ENCODE measurements around the gene C13orf46.

Gene C13orf46

DNA sequence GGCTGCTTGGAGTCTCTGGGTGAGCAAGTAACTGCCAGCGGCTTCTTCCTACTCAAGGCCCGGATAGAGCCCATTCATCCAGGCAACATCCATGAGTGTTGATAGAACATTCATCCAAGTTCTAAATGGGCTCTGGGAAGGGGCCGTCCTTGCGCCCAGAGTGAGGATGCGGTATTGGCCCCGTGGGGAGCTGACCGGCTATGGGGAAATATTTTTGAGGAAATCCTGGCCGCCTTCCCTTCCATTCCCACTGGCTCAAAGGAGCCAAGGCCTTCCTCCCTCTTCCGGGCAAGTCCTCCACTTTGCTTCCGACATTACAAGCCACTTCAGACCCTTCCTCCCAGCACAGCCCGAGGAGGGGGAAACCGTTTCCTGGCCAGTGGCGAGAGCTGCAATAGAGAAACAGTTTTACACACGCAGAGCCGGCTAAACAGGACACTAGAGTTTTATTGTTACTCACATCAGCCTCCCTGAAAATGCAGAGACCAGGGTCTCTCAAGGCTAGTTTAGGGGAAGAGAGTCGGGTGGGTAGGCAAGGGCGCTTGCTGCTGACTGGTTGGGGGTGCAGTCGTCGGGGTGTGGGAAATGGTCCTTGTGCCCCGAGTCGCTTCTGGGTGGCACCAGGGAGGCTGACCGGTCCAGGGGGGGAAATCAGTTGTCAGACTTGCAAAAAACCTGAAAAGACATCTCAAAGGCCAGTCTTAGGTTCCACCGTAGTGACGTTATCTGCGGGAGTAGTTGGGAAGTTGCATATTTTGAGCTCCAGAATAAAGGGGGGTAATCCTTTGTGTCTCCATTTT lies 37.5 kb downstream of the C13orf46 start:
- DNase-seq: no peak

DNA sequence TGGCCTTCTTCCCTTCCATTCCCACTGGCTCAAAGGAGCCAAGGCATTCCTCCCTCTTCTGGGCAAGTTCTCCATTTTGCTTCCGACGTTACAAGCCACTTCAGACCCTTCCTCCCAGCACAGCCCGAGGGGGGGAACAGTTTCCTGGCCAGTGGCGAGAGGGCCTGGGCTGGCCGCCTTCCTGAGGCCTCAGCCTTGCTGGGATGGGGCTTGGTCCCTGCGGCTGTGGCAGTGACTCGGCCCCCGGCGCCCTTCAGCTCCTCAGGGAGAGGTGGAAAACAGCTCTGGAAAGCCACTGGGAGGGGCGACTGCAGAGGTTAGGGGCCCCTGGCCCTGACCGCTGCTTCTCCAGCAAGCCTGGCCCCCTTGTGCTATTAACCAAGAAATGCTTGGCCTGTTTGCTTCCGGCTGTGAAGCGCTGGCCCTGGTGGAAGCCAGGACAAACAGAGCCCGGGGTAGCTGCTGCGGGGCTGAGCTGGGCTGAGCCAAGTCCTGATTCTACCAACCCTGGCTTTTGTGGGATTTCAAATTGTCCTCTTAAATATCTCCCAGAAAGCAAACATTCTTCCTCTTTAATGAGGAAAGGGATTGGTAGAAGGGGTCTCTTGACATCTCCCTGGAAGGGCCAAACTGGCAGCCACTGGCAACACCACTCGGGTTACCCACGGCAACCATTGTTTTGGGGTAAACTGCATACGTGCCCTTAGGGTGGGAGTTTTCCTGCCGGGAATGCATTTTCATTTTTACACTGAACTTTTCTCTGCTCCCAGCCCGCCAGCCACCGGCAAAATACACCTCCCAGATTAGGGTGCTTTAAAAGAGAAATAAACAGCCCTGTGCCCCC lies 38.7 kb downstream of the C13orf46 start:
- no peak for DNase-seq

DNA sequence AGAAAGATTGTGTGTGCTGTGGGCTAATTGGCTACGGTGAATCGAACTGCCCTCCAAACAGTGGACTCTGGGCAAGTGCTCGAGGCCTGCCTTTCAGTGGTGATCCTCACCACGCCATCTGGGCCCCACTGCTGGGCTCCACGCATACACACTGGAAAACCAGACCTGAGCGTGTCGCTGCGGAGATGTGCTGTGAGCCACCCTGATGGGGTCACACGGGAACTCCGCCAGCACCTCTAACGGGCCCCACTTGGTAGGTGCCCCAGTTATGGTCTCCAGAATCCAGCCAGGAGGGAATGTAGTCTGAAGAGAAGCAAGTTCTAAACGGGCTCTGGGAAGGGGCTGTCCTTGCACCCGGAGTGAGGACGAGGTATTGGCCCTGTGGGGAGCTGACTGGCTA lies 39.3 kb downstream of the C13orf46 start:
- DNase-seq: no peak

DNA sequence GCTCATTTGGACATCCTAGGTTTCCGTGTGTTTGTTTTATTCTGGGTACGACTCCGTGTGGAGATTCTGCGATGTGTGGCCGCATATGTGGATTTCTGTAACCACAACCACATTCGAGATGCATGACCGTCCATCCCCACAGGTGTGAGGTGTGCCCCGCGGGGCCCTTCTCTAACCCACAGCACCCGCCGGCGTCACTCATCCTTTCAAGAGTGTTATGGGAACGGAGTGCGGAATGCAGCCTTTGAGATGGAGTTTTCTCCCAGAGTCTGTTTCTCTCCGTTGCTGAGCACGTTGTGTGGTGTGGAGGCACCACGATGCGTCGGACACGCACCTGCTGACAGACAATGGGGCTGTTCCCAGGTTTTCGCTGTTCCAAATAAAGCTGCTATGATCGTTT lies 40.0 kb downstream of the C13orf46 start:
- DNase-seq: no peak

DNA sequence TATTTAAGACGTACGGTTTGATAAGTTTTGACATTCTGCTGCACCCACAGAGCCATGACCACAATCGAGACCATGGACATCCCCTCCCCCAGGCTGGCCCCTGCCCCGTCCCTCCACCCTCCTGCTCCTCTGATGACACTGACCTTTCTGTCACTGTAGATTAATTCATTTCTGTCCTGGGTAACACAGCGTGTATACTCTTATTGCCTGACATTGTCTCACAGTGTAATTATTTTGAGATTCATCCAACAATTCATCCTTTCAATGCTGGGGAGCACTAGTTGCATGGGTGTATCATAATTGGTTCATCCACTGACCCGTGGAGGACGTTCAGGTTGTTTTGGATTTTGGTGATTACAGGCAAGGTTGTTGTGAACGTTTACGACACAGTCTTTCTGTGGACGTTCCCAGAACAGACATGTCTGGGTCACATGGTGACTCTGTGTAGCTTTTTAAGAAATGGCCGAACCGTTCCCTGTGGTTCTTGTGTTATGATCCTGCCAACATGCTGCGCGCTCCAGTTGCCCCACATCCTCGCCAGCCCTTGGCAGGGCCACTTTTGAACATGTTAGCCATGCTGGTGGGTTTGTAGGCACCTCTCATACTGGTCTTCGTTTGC lies 41.9 kb downstream of the C13orf46 start:
- DNase-seq: no peak

DNA sequence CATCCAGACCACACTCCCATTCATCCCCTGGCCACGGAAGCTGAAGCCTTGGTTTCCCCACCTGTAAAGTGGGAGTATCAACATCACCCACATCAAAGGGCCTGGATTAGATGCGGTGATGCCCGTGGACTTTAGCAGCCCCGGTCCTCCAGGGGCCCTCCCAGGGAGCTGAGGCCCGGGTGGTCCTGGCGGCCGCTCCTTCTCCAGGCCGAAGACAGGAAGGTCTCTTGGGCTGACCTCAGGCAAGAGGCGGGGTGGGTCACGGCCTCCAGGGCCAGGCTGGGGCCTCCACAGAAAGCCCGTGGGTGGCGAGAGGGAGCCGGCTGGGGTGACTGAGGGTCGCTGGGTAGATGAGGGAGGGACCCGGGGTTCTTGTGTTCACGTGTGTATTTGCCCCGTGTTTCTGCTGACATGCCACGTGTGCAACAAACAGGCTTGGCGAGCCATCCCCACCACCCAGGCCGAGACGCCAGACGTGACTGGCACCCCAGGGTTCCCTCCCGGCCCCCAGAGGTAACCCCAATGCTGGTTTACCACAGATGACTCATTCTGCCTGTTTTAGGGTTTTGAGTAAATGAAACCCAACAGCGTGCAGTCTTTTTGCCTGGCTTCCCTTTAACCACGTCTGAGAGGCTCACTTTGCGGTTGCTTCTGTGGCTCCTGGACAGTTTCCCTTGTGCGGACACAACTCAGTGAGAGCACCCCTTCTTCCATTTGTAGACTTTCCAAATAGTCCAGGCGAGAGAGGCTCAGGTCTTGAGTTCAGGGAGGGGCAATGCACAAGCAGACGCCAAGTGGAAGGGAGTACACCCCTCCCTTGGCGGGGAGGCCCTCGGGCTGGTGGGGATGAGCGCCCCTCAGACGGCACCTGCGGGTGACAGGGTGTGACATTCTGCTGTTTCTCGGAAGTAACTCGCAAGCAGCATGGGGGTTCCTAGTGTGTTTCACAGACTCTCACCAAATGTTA lies 42.9 kb downstream of the C13orf46 start:
- DNase-seq: peak; percentile 38

DNA sequence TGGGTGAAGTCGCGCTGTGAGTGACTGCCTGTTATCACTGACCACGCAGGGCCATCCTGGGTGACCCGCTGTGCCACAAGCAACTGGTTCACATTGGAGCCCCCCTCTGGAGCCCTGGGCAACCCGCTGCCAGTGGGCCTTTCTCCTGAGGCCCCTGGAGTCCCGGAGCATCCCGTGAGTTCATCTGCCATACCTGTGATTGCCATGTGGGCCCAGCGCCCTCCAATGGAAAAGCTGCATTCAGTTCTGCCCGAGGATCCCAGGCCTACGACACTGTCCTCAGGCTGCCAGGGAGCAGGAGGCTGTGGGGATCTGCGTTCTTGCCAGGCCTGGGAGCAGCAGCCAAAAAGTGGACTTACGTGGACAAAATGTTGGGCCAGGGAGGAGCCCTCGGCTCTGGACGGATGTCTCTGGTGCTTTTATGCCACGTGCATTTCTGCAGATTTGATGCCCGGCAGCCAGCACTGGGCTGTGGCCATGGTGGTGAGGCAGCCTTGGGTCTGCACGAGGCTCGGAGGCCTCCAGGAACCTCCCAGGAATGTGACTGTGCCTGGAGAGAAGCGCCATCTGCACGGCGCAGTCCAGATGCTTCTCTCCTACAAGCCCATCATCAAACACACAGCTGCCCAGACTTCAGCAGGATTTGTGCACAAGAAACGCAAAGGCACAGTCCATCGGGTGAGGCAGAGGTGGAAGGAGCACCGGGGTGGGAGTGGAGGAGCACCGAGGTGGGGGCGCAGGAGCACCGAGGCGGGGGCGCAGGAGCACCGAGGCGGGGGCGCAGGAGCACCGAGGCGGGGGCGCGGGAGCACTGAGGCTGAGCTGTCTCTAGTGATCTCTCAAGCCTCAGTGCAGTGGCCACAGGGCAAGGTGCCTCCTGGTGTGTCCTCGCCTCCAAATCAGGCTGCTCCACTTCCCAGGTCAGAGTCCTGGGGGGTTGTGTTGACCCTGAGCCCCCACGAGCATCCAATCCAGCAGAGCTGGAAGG lies 44.0 kb downstream of the C13orf46 start:
- DNase-seq: no peak

DNA sequence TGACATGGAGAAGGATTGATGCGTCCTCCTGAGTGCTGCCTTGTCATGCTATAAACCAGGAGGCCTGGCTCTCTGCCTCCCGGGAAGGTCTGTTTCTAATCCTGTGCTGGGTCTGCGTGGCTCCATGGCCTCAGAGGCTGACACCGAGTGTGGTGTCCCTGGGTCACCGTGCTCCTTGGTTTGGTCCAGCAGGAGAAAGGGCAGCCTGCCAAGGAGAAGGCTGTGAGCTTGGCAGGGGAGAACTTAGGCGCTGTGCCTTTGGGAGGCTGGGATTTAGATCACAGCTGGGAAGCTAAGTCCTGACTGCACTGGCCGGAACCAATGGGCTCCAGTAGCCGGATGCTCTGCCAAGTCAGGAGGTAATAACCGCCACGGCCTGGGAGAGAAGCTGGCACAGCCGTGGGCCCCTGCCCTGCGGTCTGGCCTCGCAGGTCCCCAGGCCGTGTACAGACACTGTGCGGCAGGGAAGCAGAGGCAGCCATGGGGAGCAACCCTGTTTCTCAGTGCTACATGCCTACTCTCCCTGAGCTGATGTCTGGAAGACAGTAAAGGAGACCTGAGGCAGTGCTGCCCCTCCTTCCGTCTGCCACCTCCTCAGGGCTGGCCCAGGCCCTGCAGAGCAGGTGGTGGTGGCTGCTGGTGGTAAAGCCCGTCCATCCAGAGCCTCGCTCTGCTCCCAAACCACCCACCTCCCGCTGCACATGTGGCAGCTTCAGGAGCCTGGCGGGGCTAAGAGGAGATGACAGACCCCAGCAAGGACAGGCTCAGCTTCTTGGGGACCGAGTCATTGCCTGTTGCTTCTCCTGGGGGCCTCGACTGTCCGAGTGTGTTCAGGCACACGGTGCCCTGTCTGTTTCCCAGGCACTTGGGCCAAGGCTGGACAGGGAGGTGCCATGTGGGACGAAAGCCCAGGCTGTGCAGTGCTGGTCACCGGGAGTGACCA lies 44.9 kb downstream of the C13orf46 start:
- no peak for DNase-seq

DNA sequence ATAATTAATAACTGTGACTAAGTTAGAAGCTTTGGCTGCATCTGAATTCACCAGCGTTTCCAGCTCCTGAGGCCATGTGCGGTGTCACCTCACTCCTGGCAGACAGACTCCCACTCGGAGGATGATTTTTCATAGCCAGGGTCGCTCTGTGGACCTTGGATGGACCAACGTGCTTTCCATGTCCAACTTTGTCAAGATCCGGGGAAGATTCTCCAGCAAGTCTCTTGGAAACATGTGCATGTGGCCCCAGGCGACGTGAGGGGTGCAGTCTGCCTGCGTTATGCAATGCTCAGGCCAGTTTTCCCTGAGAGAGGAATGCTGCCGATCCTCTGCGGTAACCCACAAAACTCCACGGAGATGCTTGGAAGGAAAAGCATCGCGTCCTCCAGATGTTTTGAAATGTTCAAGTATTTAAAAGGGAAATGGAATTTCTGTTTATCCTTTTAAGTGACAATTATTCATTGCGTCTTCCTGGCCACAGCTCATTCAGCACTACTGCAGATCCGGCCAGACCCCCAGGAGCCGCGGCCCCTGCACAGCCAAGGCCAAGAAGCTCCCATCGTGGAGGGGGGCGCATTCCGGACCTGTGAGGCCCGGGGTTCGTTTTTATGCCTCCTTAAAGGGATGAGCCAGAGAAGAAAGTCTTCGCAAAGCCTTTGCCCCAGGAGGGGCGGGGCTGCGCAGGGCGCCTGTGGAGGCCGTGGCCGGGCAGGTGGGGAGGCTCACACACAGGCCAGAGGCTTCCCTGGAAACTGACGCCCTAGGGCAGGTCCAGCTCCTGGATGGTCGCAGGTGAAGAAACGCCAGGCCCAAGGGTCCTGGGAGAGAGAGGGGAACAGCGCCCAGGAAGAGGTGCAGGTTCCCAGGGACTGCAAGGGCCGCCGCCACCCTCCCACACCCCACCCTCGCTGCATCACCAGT lies 46.0 kb downstream of the C13orf46 start:
- DNase-seq: no peak

DNA sequence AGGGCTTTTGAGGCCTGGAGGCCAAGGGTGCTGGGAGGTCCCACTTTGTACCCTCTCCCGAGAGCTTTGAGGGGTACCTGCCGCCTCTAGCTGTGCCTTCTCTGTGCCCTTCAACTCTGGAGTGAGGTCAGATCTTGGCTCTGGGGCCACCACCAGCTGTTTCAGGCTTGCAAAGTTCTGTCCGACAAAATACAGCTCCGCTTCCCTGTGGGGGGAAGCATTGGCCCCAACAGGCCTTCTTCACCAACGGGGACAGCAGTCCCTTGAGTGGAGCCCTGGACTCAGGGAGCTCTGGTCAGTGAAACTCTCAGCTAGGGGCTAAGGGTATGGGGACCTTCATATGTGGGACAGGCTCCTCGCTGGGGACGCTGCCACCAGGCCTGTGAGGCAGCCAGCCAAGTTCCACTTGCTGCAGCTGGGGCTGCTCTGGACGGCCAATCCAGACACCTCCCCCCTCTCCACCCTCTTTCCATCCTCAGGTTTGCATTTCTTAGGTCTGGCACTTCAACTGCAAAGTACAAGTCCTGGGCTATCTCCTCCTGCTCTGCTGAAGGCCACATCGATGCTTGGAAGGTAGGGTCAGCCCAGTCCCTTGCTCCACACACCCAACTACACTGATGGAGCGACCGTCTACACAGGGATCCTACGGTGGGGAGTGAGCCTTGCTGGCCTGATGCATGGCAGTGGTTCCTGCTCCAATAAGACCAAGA lies 46.8 kb downstream of the C13orf46 start:
- DNase-seq: no peak

DNA sequence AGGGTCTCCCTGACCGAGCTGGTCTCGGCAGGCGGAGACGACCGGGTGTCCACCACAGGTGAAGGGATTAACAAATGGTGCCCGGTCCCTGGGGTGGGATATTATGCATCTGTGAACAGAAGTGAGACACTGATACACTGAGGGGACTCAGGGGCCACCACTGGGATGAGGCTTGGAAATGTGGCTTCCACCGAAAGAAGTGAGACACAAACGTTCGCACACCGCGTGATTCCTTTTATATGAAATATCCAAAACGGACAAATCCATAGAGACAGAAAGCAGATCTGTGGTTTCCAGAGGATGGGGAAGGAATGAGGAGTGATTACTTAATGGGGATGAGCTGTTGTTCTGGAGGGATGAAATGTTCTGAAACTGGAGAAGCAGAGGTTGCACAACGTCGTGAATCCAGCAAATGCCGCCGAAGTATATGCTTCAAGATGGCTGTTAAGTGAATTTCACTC lies 47.5 kb downstream of the C13orf46 start:
- DNase-seq: no peak

DNA sequence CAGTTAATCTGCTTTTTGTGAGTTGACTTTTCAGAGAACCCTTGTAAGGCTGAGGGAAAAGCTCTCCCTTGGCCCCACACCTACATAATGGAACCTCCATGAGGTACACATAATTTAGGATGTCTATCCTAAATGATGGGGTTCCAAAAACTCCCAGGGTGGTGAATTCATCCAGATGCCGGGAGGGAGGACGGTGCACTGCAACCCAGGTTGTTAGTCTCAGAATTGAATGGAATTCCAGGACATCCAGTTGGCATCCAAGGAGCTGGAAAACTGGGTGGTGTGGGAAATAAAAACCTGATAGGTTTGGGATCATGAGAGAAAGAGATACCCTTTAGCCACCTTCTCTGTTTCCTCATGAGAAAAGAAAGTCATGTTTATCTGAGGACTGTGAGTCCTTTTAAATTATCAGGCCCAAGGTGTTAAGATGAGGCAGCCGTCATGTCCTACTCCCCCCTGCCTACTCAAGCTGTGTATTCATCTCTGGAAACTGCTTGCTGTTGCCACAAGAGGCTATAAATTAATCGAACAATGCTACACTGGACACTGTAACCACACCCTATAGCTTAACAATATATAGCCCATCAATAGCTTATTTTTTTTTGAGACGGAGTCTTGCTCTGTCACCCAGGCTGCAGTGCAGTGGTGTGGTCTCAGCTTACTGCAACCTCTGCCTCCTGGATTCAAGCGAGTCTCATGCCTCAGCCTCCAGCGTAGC lies 49.5 kb downstream of the C13orf46 start:
- no peak for DNase-seq

DNA sequence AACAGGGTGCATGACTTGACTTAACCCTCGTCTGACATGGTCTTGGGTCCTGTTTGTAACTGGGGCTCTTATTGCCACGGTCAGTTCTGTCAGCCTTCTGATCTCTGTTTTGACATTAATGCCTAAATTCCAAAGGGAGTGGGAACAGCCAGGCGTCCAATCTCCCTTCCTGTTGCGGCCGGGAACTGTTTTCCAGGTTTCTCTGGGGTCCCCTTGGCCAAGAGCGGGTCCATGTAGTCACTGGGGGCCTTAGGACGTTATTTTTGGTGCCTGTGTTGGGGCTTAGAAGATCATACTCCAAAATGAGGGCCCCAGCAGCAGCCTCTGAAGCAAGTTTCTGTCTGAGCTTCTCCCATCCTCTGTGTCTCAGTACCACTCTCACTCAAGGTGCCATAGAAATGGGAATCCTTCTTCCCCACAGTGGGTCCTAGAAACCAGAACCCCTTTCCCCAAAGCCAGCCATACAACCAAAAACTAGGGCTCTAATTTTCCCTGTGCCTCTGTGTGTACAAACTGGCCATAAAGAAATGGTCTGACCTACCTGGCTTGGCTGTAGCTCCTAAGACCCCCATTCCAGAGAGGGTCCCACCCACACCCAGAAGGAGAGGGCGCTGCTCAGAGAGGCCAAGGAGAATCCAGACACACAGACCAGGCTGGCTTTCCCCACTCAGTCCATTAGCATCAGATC lies 50.4 kb downstream of the C13orf46 start:
- DNase-seq: no peak

DNA sequence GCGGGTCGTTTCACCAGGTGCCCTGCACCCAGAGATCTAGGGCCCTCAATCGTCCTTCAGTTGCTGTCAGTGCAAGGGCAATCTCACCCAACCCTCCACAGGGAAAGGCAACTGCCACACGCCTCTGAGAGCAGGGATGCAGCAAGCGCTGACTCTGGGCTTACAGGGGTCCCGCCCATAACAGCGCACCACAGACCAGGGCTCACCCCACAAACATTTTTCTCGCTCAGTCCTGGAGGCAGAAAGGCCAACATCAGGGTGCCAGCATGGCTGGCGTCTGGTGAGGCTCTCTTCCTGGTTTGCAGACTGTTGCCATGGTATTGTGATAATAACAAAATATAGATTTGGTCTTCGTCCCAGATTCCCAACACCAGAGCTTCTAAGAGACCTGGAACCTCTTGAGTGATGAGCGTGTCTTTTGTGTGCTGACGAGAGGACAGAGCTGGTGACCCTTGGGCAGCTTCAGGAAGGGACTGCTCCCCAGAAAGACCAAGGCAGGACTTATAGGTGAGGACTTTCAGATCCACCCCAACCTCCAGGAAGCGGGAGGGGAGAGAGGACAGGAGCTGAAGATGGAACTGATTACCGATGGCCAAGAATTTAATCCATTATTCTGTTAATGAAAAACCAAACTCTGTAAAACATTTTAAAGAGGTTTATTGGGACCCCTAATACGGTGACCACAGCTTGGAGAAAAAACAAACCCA lies 51.3 kb downstream of the C13orf46 start:
- no peak for DNase-seq

DNA sequence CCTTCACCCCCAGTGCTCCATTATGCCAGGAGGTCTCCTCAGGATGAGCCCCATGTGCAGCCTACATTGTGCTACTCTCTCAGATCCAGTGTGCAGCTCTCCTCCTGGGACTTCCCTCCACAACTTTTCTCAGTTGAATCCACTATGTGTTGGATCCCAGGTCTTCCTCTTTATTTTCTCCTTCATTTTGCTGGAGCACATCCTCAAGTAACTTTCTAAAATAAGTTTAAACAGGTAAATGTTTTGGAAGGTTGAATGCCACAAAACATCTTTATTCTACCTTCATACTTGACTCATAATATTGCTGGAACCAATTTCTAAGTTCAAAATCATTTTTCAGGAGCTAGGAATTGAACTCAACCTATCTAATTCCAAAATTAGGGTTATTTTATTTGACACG lies 52.1 kb downstream of the C13orf46 start:
- DNase-seq: no peak
